Stimulated activated CD8-positive, alpha-beta memory T cell treated with anti-CD3 and anti-CD28 coated beads, Interleukin-4, amount 100 ng/mL, for 1 hour (primary cell): ENCODE measurements around the gene EPHA2.

ENCODE experiments used
- DNase-seq, 2 donors: peaks; one replicate each; pipeline ENCODE4 v3.0.0-alpha.2; 2020; ENCODE audit warnings: low read depth in 2 of 2, low spot score in 1 of 2

Gene EPHA2

DNA sequence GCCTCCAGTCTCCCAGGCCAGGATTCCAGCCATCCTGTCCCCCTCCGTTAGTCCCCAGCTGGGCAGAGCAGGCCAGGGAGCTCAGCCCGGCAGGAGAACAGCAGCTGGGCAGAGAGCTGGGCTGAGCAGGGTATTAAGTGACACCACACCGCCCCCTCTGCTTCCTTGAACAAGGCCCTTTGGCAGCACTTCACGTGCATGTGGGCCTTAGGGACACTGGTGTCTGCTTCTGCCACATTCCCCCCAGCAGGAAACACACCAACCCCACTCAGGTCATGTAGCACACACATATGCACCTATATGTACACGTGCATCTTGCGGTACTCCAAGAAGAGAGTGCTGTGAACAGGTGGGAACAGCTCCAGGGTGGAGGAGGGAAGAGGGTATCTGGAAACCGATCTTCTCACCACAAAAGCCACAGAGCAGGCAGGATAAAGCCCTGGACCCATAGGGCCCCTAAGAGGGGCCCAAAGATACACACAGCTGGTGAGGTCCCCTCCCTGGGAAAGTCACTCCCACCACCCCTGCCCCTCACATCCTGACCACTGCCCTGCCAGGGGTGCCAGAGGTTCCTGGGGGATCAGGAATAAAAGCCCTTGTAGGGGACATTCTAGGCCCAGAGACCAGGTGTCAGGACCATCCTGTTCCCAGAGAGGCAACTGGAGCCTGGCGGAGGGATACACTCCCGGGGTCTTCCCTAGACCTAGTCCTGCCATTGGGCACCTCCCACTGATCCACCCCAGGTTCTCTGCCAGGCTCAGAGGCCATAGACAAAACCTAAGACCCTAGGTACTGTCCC lies 4.5 kb downstream of the EPHA2 start:
- DNase-seq: no peak

DNA sequence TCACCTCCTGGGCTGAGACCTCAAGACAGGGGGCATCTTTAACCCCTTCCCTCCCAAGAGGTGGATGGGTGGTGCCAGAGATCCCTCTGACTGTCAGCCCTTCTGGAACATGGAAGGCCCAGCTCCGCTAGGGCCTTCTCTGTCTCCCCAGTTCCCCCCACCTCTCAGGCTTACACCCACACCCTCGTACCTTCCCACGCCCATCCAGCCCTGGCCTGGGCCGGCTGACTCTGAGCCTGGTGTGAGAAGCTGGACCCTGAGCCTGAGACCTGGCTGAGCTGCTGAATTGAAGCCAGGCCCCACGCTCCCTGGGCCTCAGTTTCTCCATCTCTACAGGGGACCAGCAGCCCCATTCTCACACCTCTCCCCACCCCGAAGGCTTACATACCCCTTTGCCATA lies 5.4 kb downstream of the EPHA2 start:
- DNase-seq: no peak

DNA sequence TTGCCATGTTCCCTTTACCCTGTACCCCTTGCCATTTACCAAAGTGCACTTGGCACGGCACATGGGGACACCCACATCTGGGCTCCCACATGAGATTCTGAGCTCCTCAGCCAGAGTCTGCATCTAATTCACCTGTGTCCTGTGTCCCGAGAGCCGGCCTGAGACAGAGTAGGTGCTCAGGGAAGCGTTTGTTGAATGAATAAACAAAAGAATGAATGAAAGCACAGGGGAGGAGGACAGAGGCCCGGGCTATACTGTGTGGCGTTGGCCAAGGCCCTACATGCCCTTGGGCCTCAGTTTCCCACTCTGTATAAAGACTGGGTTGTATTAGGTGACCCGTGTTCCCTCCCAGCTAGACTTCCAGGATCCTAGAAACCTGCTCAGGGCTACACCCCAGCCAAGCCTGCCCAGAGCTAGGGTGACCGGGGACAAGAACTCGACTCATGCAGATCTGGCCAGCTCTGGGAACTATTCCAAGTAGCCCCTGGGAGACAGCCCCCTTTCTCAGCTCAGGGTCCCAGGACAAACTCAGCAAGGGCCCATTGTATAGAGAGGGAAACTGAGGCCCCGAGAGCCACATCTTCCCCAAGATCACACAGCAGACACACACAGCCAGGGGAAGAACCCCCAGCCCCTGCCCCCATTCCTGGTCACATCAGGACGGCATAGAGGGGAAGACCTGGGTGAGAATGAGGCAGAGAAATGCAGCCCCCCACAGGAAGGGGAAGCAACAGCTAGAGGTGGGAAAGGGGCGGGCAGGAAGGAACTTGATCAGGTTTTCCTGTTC lies 6.0 kb downstream of the EPHA2 start:
- DNase-seq: no peak

DNA sequence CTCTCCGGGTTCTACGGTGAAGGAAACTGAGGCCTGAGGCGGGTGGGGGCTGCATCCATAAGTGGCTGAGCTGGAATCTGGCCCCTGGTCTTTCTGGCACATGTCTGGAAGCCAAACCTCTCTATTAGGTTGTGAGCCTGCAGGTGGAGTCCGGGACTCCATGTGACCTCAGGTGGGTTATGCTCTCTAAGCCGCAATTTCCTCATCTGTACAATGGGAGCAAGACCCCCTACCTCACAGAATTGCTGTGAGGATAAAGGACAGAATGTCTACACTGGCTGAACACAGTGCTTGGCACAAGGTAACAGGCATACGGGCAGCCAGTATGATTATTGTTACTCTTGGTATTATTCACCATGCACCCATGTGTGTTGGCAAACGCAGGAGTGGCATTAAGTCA lies 6.7 kb downstream of the EPHA2 start:
- no peak for DNase-seq

DNA sequence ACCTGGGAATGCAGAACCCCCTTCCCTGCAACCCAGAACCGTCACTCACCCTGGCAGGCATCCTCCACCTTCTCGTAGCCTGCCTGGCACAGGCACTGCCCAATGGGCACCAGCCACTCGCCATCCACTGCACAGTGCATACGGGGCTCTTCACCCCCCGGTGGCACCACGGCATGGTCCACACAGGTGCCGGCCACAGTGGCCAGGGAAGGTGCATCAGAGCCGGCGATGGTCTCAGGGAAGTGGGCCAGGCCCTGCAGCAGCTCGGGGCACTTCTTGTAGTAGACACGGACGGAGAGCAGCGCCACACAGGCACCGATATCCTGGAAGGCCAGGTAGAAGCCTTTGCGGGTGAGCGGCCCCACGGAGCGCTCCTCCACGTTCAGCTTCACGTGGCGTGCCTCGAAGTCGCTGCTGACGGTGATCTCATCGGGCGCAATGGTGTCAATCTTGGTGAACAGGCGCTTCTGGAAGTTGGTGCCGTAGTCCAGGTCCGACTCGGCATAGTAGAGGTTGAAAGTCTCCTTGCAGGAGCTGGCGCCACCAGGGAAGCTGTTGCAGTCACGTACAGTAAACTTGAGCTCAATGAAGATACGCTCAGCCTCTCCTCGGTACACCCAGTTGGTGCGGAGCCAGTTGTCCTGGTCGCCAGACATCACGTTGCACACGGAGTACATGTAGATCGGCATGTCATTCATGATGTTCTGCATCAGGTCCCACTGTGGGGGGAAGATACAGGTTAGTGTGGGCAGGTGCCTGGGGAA lies 7.4 kb downstream of the EPHA2 start:
- DNase-seq: no peak

DNA sequence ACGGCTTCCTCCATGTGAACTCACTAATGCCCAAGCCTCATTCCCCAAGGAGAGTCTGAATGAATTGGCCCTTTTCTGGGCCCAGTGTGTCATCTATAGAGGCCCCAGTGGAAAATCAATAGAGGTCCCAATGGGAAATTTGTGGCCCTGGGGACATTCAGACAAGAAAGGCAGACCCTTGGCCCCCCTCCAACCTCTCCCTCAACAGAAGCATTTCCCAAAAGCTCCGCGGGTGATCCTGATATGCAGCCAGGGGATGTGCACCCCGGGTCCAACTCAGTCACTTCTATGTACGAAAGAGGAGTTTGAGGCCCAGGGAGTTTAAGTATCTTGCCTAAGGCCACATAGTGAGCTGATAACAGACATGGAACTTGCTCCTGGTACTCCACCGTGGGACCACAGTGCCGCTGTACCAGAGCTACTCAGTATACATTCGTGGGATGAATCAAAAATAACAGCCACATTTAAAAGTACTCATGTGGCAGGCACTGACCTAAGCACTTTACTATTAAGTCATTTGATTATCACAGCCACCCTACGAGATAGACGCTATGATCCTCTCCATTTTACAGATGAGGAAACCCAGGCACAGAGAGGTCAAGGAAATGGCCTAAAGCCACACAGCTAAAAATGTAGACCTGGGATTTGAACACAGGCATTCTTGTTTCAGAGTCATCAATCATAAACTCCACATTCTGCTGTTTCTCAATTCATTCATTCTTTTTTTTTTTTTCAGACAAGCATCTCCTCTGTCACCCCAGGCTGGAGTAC lies 8.5 kb downstream of the EPHA2 start:
- DNase-seq: no peak

DNA sequence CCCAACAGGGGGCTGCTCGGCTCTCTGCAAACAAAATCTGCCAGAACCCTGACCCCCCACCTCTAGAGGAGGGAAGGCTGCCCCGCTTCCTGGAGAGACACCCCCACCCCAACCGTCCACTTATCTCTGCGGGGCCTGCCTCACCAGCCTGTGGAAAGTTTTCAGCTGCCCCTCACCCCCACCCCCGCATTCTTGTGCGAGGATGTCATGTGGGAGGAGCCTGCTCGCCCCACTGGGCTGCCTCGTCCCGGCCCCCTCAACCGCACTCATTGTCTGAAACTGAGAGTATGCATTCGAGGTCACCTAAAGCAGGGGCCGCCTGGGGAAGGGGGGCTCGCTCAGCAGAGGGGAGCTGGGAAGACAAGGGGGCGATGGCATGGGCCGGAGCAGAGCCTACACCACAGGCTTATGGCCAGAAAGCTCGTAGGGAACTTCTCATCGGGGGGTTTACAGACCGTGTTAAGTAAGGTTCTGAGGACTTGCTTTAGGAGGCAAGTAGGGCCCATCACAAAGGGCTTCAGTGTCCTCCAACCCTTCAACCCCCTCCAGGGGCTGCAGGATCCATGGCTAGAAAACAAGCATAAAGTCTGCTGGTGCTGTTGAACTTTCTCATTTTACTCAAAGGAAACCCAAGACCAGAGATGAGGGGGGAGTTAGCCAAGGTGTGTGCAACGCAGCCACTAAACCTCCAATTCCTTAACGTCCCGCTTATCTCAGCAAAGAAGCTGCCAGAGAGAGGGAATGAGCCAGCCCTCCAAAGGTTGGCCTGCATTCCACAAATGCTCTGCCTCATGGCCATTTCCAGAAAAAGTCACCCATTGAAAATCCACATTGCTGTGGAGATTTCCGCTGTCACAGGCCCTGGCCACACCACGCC lies 9.4 kb downstream of the EPHA2 start:
- DNase-seq: no peak

DNA sequence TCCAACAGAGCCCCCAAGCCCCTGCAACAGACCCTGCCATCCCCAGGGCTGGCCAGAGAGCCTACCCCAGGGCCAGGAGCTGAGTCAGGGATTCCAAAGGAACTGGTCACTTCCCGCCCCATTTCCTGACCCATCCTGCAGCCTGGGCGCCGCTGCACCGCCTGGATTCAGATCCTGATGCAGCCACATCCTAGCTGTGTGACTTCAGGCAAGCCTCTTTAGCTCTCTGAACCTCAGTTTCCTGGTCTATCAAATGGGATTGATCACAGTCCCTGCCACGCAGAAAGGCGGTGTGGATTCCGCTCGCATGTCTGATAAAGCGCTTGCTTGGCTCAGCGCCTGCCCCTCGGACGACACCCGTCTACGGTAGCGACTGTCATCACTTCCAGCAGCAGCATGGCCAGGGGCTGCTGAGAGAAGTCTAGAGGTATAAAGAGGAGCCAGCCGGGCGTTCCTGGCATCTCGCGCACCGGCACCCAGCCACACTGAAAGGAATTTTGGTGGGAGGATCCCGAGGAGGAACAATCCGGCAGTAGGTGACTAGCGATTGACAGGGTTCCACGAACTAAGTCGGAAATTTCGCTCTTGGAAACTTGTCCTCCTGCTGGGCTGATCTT lies 10.1 kb downstream of the EPHA2 start:
- DNase-seq: no peak

DNA sequence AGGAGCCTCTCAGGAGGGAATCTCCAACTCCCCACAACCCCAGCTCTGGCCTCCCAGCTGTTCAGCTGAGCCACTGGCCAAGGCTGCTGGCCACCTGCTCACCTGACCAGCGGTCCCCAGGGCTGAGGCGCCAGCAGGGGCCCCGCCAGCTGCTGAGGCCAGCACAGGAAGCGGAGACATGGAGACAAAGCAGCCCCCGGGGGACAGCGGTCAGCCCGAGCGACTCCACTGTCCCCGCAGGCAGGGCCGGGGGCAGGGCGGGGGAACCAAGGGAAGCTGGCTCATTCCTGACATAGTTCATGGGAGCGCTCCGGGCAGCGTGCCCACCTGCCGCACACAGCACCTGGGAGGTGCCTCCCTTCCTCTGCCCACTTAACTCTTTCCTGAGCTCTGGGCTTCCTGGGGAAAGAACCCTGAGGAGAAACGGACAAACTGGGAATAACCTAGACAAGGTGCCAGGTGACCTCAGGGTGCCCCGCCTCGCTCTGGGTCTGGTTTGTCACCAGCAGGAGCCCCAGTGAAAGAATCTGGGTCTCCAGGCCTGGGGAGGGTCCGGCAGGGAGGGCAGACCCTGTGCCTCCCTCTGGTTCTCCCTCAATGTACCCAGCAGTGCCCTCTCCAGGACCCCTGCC lies 10.7 kb downstream of the EPHA2 start:
- DNase-seq: no peak

DNA sequence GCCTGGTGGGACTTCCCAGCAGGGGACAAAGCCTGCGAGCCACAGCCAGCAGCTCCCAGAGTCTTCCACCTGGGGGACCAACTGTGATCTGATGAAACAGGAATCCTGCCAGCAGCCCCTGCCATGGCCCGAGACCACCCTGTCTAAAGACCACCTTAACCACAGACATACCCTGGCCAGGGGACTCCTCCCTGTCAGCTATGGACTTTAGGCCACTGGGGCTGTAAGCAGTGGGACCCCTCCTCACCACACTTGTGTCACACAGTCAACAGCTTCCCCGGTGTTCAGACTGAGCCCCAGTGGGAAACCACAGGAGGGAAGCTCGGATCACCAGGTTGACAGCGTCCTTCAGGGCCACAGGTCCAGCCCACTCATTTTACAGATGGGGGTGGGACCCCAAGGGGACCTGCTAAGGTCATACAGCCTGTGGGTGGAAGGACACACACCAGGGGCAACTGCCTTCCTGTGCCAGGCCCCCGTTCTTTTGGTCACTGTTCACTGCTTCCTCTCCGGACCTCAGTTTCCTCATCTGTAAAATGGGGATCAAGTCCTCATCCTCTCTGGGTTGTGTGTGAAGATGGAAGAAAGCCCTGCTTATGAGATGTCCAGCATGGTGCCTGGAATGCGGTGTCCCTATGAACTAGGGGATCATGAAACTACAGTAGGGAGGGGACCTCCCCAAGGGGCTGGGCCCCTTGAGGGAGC lies 11.4 kb downstream of the EPHA2 start:
- DNase-seq: no peak

DNA sequence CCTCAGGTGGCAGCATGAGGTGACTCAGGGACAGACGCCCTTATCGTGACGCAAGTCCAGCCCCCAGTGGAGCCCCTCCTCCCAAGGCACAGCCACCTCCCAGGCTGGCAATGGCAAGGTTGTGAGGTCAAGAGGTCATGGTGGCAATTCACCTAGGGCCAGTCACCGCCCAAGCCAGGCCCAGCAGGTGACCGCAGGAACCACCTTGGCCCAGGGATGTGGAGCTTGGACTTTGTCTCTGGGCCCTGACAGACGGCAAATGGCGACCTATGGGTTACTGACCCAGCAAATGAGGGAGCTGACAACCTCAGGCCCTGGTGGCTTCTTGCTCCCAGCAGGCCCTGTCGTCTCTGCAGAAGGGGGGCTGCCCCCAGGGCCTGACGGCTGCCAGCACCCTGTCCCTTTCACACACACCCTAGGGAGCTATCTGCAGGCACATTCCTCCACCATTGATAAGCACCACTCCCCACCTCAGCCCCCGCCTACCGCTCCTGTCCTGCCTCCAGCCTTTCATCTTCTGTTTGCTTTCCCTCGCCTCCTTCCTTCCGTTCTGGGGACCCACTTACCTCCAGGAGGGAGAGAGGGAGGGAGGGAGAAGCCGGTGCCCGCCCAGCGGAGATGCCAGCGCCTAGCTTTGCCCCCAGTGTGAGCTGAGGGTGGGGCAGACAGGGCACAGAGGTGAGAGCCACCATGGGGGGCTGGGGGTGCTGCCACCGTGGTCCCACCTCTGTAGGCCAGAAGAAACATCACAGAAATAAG lies 12.1 kb downstream of the EPHA2 start:
- DNase-seq: no peak

DNA sequence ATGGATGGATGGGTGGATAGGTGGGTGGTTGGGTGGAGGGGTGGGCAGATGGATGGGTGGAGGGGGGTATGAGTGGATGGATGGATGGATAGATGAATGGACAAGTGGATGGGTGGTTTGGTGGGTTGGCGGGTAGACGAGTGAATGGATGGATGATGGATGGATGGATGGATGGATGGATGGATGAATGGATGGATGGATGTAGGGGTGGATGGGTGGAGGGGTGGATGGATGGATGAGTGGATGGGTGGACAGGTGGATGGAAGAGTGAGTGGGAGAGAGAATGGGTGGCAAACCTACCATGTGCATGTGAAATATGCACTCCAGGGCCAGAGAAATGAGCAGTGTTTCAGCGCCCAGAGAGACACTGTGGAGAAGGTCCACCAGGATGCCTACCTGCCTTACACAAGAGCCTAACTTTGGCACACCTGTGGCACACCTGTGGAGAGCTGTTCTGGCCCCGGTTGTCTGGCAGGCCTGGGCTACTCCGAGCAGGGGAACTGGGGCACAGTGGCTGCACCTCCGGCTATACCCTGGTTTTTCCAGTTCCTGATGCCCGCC lies 12.8 kb downstream of the EPHA2 start:
- DNase-seq: no peak

DNA sequence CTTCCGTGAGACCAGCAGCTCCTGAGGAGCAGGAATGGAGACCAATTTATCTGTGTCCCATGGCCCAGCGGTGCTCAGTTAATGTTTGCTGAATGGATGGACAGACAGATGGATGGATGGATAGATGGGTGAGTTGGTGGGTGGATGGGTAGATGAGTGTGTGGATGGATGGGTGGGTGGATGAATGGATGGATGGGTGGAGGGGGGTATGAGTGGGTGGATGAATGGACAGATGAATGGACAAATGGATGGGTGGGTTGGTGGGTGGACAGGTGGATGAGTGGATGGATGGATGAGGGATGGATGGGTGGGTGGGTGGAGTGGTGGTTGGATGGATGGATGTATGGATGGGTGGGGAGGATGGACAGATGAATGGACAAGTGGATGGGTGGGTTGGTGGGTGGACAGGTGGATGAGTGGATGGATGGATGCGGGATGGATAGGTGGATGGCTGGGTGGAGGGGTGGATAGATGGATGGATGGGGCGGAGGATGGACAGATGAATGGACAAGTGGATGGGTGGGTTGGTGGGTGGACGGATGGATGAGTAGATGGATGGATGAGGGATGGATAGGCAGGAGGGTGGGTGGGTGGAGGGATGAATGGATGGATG lies 13.4 kb downstream of the EPHA2 start:
- no peak for DNase-seq

DNA sequence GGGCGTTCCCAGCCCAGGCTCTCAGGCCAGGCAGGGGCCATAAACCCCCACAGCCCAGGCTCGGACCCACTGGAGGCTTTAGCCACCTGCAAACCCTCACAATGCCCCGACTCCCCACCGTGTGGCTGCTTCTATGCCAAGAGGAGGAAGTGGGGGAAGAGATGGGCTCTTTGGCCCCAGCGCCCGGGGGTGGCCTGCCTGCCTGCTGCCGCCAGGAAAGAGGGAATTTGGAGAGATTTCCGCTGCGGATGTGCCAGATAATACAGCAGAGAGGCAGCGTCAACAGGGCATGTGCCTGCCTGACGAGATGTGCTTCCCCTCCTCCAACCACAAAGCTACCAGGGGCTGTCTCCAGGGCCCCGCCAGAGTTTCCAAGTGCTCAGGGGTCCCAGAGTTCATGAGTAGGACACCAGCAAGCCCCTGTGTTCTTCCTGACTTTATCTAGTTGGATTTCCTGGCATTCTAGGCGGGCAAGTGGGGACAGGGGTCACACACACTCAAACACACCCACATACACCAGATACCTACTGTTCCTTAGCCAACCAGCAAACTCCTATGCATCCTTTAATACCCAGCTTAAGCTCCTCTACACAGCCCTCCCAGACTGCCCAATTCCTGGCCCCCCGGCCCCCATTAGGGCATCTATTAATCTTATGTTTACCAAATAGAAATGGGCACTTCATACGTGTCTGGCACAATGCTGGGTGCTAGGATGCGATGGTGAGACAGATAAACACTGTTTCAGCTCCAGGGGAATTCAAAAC lies 14.1 kb downstream of the EPHA2 start:
- DNase-seq: no peak

DNA sequence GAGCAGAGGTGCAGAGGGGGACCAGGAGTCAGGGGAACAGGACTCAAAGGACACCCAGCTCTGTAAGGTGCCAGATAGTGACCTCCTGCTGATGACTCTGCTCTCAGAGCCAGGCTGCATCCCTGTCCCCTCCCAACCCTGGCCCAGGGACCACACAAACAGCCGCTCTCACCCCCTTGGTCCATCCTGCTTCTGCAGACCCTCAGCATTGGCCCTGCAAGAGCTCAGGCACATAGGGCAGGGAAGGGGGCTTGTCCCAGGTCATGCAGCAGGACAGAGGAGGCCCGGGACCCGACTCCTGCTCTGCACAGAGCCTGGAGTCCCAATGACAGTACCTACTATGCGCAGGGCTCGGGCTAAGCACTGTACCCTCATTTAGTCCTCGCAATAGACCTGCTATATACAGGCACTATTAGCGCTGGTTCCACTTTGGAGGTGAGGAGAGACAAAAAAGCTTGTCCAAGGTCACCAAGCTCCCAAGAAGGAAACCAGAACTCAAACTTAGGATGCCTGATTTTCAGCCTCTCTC lies 15.7 kb downstream of the EPHA2 start:
- DNase-seq: no peak

DNA sequence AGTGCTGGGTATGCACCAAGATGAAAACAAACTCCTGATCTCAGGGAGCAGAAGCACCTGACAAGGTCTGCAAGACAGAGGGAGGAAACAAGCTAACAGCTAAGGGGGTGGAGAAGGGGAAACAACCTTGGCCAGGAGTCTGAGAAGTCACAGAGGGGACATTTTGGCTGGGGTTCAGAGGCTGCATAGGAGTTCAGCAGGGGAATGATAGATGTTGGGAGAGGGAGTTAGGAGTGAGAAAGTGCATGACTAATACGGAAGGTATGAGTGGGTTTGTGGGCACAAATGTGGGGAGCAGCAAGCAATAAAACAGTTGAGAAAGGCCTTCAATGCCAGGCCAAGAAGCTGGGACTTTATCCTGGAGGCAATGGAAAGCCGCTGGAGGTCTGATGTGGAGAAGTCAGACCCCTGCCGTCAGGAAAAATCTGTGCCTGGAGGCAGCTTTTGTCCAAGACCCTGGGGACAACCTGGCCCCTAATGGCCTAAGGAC lies 16.4 kb downstream of the EPHA2 start:
- no peak for DNase-seq
